SK-N-SH (cell line): ENCODE results near the gene SLC19A3. TPM values are rescaled to one million over a fixed set of nuclear protein-coding genes. Genes with fewer than 3 reads are reported as not detected.

Experiments
- CTCF ChIA-PET: fragments of 300-600, 350-600 bp; formaldehyde crosslinking; extraction: SDS; loops from one replicate; lab custom pipeline; 2021; lab: Yijun Ruan, JAX
- POLR2A ChIA-PET: fragments of 350-600 bp; sonication (Branson Sonifier 250); formaldehyde crosslinking; extraction: SDS; loops from one replicate; lab custom pipeline; 2020; ENCODE audit warnings: antibody characterized with exemption, inconsistent platforms; lab: Yijun Ruan, JAX
- DNase-seq: peaks from one replicate; pipeline ENCODE4 v3.0.0; 2012
- H2AFZ ChIP-seq: fragments of 200-600 bp; sonication (generic); 2 replicates; pipeline ENCODE4 v1.8.1; 2016; ENCODE audit warnings: antibody characterized with exemption, mild to moderate bottlenecking, low read depth
- H3F3A ChIP-seq: fragments of 200-600 bp; sonication (generic); replicated peaks from 2 replicates; pipeline ENCODE3; 2016; ENCODE audit warnings: antibody characterized with exemption, mild to moderate bottlenecking; ENCODE audit not compliant: insufficient read depth
- H3K27ac ChIP-seq, 2 experiments: fragments of 200-500 bp in 1 of 2; fragments of 200-600 bp in 1 of 2; sonication (Bioruptor generic) in 1 of 2; sonication (generic), shearing (Covaris generic) in 1 of 2; 2 replicates each; pipeline versions ENCODE4 v1.5.1 to v1.6.1; 2014 to 2016; ENCODE audit warnings: low read depth in 2 of 2, inconsistent platforms in 1 of 2, low read length in 1 of 2, mild to moderate bottlenecking in 1 of 2, mixed read lengths in 1 of 2
- H3K27me3 ChIP-seq: fragments of 200-600 bp; sonication (generic), shearing (Covaris generic); 2 replicates; pipeline ENCODE4 v1.6.1; 2016; ENCODE audit warnings: mixed run types; ENCODE audit not compliant: insufficient read depth
- H3K36me3 ChIP-seq, 2 experiments: fragments of 200-500 bp in 1 of 2; fragments of 200-600 bp in 1 of 2; sonication (Bioruptor generic) in 1 of 2; sonication (generic) in 1 of 2; replicated peaks in 1 of 2; 2 replicates each; pipeline versions ENCODE3 to v1.5.1; 2014 to 2016; ENCODE audit warnings: low read length in 1 of 2, mild to moderate bottlenecking in 1 of 2; ENCODE audit not compliant: insufficient read depth in 2 of 2, control insufficient read depth in 1 of 2
- H3K4me1 ChIP-seq, 2 experiments: fragments of 200-500 bp in 1 of 2; fragments of 200-600 bp in 1 of 2; sonication (Bioruptor generic) in 1 of 2; sonication (generic), shearing (Covaris generic) in 1 of 2; 2 replicates each; pipeline versions ENCODE4 v1.5.1 to v1.6.1; 2014 to 2016; ENCODE audit warnings: low read depth in 1 of 2, low read length in 1 of 2, mixed run types in 1 of 2; ENCODE audit not compliant: insufficient read depth in 2 of 2, control insufficient read depth in 1 of 2
- H3K4me2 ChIP-seq: fragments of 200-600 bp; sonication (generic), shearing (Covaris generic); 2 replicates; pipeline ENCODE4 v1.6.1; 2017; ENCODE audit warnings: mixed run types
- H3K4me3 ChIP-seq, 2 experiments: fragments of 200-500 bp in 1 of 2; fragments of 200-600 bp in 1 of 2; sonication (Bioruptor generic) in 1 of 2; sonication (generic), shearing (Covaris generic) in 1 of 2; 2 replicates each; pipeline versions ENCODE4 v1.5.1 to v1.8.1; 2014 to 2016; ENCODE audit warnings: low read depth in 2 of 2, inconsistent platforms in 1 of 2, low read length in 1 of 2, mild to moderate bottlenecking in 1 of 2, mixed read lengths in 1 of 2, moderate library complexity in 1 of 2
- H3K79me2 ChIP-seq: fragments of 200-600 bp; sonication (generic); 2 replicates; pipeline ENCODE4 v1.8.1; 2017; ENCODE audit warnings: mild to moderate bottlenecking; ENCODE audit not compliant: insufficient read depth
- H3K9ac ChIP-seq: fragments of 200-600 bp; sonication (generic); 2 replicates; pipeline ENCODE4 v1.6.1; 2017; ENCODE audit warnings: mixed run types
- H3K9me2 ChIP-seq: fragments of 200-600 bp; sonication (generic); 2 replicates; pipeline ENCODE4 v1.6.1; 2017; ENCODE audit warnings: mixed run types
- H3K9me3 ChIP-seq: fragments of 200-600 bp; sonication (generic); 2 replicates; pipeline ENCODE4 v1.6.1; 2017; ENCODE audit warnings: mixed run types, mild to moderate bottlenecking, moderate library complexity
- H4K20me1 ChIP-seq: fragments of 200-600 bp; sonication (generic); 2 replicates; pipeline ENCODE4 v1.6.1; 2017; ENCODE audit warnings: mild to moderate bottlenecking, mixed run types; ENCODE audit not compliant: insufficient read depth
- EP300 ChIP-seq, 2 experiments: IDR thresholded peaks; 2 replicates each; pipeline versions ENCODE4 v1.4.0 to v1.6.1; 2012; ENCODE audit warnings: borderline replicate concordance in 1 of 2, low read depth in 1 of 2, low read length in 1 of 2
- EZH2phosphoT487 ChIP-seq: fragments of 200-600 bp; sonication (generic); IDR thresholded peaks from 2 replicates; pipeline ENCODE4 v1.6.1; 2017; ENCODE audit warnings: low read depth, mixed run types, mild to moderate bottlenecking, antibody characterized with exemption, moderate library complexity, borderline replicate concordance
- FOXM1 ChIP-seq: IDR thresholded peaks from 2 replicates; pipeline ENCODE4 v1.4.0; 2012; ENCODE audit warnings: low read depth, mild to moderate bottlenecking
- GABPA ChIP-seq: IDR thresholded peaks from 2 replicates; pipeline ENCODE4 v1.4.0; 2012; ENCODE audit warnings: low read depth, mild to moderate bottlenecking
- MAX ChIP-seq: IDR thresholded peaks from 2 replicates; pipeline ENCODE4 v1.4.0; 2012; ENCODE audit warnings: low read depth
- MXI1 ChIP-seq: IDR thresholded peaks from 2 replicates; pipeline ENCODE4 v1.6.1; 2012; ENCODE audit warnings: mild to moderate bottlenecking, low read depth, low read length, improper control_type of control experiment
- NRF1 ChIP-seq: IDR thresholded peaks from 2 replicates; pipeline ENCODE4 v1.6.1; 2012; ENCODE audit warnings: low read depth, mild to moderate bottlenecking, low read length
- RAD21 ChIP-seq: IDR thresholded peaks from 2 replicates; pipeline ENCODE4 v1.6.1; 2012; ENCODE audit warnings: mild to moderate bottlenecking, low read length
- RCOR1 ChIP-seq: fragments of 150-350 bp; IDR thresholded peaks from 2 replicates; pipeline ENCODE4 v1.6.1; 2017; ENCODE audit warnings: antibody characterized with exemption, low read length
- REST ChIP-seq: IDR thresholded peaks from 2 replicates; pipeline ENCODE4 v1.6.1; 2012; ENCODE audit warnings: mild to moderate bottlenecking, low read depth, low read length, moderate library complexity
- RFX5 ChIP-seq: IDR thresholded peaks from 2 replicates; pipeline ENCODE4 v1.6.1; 2012; ENCODE audit warnings: mild to moderate bottlenecking, improper control_type of control experiment, low read length
- TEAD4 ChIP-seq: IDR thresholded peaks from 2 replicates; pipeline ENCODE4 v1.4.0; 2012; ENCODE audit warnings: mild to moderate bottlenecking, borderline replicate concordance; ENCODE audit not compliant: insufficient read depth
- YY1 ChIP-seq: IDR thresholded peaks from 2 replicates; pipeline ENCODE4 v1.4.0; 2012; ENCODE audit warnings: low read depth, mild to moderate bottlenecking
- WGBS: methylation state at CpG from one replicate; pipeline ENCODE4 v1.1.6; 2017; ENCODE audit warnings: low lambda C conversion rate; 5-methylcytosine and 5-hydroxymethylcytosine counted together
- polyA plus RNA-seq, 3 experiments: library from polyadenylated mRNA; depleted of rRNA; stranded (reverse); fragments of >200 nt; gene quantifications; 2 replicates each; pipeline ENCODE4 v1.2.3, GENCODE V29; 2012
- TF ChIP-seq, protein P1 (sequence below): fragments of 200-600 bp; sonication (generic); IDR thresholded peaks from 2 replicates; pipeline ENCODE4 v1.6.1; 2017; ENCODE audit warnings: antibody characterized with exemption, mild to moderate bottlenecking, moderate library complexity
- TF ChIP-seq, protein P2 (sequence below): fragments of 150-350 bp; IDR thresholded peaks from 2 replicates; pipeline ENCODE4 v1.6.1; 2017; ENCODE audit warnings: antibody characterized with exemption, low read length, low read depth, borderline replicate concordance

Gene SLC19A3
- polyA plus RNA-seq, 1 of the 3 experiments (the other 2 are of a cell fraction) = 0.02 TPM

DNA sequence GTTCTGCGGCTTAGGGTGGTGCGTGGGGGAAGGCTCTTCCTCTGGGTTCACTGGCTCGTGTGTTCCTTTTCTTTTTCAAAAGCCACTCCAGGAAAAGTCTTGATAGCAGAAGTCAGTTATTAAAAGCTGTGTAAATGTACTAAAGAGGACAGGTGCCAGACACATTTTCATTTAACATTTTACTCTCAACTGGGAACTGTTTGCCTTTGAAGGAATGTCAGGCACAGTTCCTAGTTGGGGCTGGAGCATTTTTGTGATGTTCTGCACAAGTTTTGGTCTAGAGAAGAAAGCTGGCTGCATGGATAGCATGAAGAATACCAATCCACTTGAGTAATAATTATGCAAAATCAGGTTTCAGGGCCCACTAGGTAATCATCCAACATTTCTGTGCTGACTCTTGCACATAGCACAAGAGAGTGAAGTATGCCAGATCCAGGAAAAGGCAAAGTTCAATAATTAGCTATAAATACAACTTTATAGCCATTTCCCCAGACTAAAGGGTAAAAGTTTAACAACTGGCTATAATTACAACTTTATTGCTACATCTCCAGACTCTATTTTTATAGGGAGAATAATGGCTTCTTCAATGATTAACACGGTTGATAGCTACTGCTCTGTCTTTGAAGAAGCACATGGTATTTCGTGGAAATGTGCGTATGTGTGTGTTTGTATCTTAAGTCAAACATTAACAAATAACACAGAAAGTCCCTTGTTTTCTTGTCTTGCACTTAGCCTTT is 44.1 kb upstream of the SLC19A3 start:
- no peak for DNase-seq
- H3K4me2 ChIP-seq = no peak overlapping the region
- CTCF ChIA-PET = interaction anchor here (1.0 to 2.0 kb wide), 3 partner anchors 104 to 524 kb away, joined by 3 to 8 read pairs (median 5); no protein-coding TSS in a partner anchor

DNA sequence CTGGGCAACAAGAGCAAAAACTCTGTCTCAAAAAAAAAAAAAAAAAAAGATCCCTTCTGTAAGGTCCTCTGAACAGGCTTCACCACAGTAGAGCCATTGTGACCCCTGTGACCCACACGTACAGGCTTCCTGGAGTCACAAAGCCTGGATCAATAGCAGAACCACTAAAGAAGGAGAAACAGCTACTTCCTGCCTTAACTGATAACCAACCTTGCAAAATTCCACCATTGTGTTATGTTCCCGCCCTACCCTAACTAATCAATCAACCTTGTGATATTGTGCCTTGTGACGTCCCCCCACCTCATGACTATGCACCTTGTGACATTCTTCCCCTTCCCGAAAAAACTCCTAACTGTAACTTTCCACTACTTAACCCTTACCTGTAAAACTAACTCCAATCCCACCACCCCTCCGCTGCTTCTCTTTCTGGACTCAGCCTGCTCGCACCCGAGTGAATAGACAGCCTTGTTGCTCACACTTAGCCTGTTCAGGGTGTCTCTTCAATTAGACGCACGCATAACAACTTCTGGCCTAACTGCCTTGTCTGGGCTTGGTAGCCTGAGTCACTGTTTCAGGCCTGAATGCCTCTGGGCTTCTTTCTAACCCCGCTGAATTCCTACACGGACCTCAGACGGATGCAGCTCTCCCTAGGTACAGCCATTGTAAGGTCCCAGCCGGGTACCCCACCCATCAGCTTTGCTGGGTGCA is 41.7 kb upstream of the SLC19A3 start:
- Histone ChIP-seq H2AFZ (no peak overlapping the region), H3K79me2 (no peaks in the 10 kb centered on the region), H3K9me3 (no peaks in the 10 kb centered on the region), H3K4me3 (no peak overlapping the region), H3K27ac (no peak overlapping the region), H3K27me3 (no peaks in the 10 kb centered on the region), H3K4me1 (no peaks in the 10 kb centered on the region), H4K20me1 (no peaks in the 10 kb centered on the region), H3K9me2 (no peaks in the 10 kb centered on the region), H3K9ac (no peak overlapping the region), H3F3A (no peaks in the 10 kb centered on the region), H3K4me2 (no peak overlapping the region), H3K36me3 (no peaks in the 10 kb centered on the region)
- WGBS = 63% methylated on average over 13 of the region's 13 CpGs
- POLR2A ChIA-PET = no interaction called here
- DNase-seq = no peak
- CTCF ChIA-PET = no interaction called here
- TF ChIP-seq FOXM1 = no peak
- no peak for TF ChIP-seq RCOR1
- TF ChIP-seq, protein P1, sequence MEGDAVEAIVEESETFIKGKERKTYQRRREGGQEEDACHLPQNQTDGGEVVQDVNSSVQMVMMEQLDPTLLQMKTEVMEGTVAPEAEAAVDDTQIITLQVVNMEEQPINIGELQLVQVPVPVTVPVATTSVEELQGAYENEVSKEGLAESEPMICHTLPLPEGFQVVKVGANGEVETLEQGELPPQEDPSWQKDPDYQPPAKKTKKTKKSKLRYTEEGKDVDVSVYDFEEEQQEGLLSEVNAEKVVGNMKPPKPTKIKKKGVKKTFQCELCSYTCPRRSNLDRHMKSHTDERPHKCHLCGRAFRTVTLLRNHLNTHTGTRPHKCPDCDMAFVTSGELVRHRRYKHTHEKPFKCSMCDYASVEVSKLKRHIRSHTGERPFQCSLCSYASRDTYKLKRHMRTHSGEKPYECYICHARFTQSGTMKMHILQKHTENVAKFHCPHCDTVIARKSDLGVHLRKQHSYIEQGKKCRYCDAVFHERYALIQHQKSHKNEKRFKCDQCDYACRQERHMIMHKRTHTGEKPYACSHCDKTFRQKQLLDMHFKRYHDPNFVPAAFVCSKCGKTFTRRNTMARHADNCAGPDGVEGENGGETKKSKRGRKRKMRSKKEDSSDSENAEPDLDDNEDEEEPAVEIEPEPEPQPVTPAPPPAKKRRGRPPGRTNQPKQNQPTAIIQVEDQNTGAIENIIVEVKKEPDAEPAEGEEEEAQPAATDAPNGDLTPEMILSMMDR = no peak
- no peak for TF ChIP-seq MXI1
- no peak for TF ChIP-seq GABPA
- TF ChIP-seq EZH2phosphoT487 = no peak
- TF ChIP-seq TEAD4 = no peak
- no peak for TF ChIP-seq RFX5
- no peak for TF ChIP-seq EP300 (IDR thresholded peaks at IDR 0.05; ENCODE audit: borderline replicate concordance in 1 of 2, low read depth in 1 of 2, low read length in 1 of 2)
- TF ChIP-seq, protein P2, sequence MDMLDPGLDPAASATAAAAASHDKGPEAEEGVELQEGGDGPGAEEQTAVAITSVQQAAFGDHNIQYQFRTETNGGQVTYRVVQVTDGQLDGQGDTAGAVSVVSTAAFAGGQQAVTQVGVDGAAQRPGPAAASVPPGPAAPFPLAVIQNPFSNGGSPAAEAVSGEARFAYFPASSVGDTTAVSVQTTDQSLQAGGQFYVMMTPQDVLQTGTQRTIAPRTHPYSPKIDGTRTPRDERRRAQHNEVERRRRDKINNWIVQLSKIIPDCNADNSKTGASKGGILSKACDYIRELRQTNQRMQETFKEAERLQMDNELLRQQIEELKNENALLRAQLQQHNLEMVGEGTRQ = no peak
- TF ChIP-seq RAD21 = no peak

More for the DNA sequence above, 44.1 kb upstream of the SLC19A3 start:
- Histone ChIP-seq H3F3A (no peaks in the 10 kb centered on the region), H4K20me1 (no peaks in the 10 kb centered on the region), H3K4me1 (no peaks in the 10 kb centered on the region; a peak in 1 of 4 replicates), H2AFZ (no peak overlapping the region), H3K27me3 (no peaks in the 10 kb centered on the region), H3K4me3 (no peak overlapping the region), H3K27ac (no peak overlapping the region), H3K79me2 (no peaks in the 10 kb centered on the region), H3K9me3 (no peaks in the 10 kb centered on the region), H3K36me3 (no peaks in the 10 kb centered on the region), H3K9ac (no peak overlapping the region), H3K9me2 (no peaks in the 10 kb centered on the region)
- POLR2A ChIA-PET = no interaction called here
- WGBS = 70% methylated on average over 6 of the region's 6 CpGs
- TF ChIP-seq MAX = no peak
- TF ChIP-seq NRF1 = no peak
- no peak for TF ChIP-seq GABPA
- TF ChIP-seq REST = no peak
- no peak for TF ChIP-seq YY1
